ENCODE results near the gene GALNT8.
"Not testable (repeated sequence)": the region's sequence is repeated elsewhere in the genome, so short reads cannot be mapped to it uniquely, and the experiment has no call there.

The GALNT8 gene

DNA sequence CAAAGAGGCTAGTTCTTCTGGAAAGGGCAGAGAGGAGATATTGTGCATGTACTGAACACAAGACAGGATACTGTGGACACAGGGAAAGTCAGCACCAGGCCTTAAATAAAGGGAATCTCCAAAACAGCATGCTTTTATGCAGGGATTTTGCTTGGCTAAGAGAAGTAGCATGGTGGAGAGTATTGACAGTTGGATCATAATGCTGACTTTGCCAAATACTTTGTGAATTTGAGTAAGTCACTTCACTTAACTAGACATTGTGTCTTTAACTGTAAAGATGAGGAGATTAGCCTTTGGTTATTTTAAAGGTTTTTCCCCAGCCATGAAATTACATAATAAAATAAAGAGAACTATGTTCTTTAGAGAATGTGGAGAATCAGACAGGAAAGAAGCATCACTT is 24.5 kb downstream of the GALNT8 start:
- no peak for DNase-seq

DNA sequence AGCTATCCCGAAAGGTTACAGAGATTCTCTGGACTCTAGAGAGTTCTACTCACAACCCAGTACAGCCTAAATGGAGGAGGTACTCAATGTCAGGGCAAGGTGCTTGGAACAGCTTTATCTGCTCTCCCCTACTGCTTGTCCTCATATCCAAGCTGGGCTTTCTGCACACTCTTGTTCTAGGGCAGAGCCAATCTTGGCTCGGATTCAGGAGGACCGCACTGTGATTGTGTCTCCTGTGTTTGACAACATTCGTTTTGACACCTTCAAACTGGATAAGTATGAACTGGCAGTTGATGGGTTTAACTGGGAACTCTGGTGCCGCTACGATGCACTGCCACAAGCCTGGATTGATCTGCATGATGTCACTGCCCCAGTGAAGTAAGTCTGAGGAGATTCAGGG is 25.0 kb downstream of the GALNT8 start:
- no peak for DNase-seq

DNA sequence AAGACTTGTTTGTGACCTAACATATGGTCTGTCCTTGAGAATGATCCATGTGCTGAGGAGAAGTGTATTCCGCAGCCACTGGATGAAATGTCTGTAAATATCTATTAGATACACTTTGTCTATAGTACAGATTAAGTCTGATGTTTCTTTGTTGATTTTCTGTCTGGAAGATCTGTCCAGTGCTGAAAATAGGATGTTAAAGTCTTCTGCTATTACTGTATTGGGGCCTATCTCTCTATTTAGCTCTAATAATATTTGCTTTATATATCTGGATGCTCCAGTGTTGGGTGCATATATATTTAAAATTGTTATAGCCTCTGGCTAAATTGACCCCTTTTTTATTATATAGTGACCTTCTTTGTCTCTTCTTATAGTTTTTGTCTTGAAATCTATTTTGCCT is 31.5 kb downstream of the GALNT8 start:
- not testable (repeated sequence) for DNase-seq

DNA sequence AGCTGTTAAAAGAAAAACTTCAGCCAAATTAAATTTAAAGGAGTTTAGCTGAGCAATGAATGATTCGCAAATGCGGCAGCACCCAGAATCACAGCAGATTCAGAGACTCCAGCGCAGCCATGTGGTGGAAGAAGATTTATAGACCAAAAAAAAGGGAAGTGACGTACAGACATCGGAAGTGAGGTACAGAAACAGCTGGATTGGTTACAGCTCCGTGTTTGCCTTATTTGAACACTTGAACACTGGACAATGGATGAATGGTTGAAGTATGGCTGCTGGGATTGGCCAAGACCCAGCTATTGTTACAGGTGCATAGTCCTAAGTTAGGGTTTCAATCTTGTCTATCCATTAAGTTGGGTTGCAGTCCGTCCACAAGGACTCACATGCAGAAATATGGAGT is 42.6 kb downstream of the GALNT8 start:
- DNase-seq: no peak

DNA sequence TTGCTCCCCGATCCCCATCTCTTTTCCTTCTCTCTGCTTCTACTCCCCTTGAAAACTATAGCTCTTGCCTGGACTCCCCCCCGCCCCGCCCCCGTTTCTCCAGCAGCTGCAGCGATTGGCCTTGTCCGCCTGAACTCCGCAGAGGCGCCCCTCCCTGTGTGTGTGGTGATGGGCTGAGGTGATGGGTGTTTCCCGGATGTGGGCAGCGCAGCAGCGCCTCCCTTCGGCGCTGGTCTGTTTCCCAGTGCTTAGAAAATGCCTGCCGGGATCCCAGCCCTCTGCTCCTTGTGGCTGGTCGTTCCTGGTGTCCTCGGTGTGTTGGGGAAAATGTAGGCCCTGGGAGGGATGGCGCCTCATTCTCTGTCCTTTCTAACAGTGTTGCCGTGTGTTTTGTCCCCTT is 43.3 kb downstream of the GALNT8 start:
- peak; percentile 63 for DNase-seq

- no peak for DNase-seq
These were observed 46.2 kb downstream of the GALNT8 start for GRCh38 chr12:4766445-4766844.

DNA sequence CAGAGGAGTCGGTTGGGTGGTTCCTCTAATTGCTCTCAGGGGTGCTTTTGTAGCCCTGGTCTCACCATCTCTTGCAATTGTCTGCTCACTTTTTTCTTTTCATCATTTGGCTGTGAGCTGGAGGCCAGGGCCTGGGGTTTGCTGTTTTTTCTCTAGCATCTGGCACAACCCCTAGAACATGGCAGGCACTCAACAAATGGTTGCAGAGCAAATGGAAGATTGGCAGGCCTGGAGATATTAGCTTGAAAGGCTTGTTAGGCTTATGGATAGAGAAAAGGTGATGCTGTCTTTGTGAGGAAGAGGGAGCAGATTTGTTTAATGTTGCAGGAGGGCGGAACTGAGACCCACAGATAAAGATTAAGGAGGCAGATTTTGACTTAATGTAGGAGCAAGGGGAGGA is 47.0 kb downstream of the GALNT8 start:
- DNase-seq: no peak

GRCh38 chr12:4768341-4768740 is 48.1 kb downstream of the GALNT8 start:
- no peak for DNase-seq

GRCh38 chr12:4769073-4769472 is 48.9 kb downstream of the GALNT8 start:
- no peak for DNase-seq

- DNase-seq: no peak
These were observed 51.2 kb downstream of the GALNT8 start for GRCh38 chr12:4771172-4771959.

- no peak for DNase-seq
These were observed 51.9 kb downstream of the GALNT8 start for GRCh38 chr12:4771960-4772566.

GRCh38 chr12:4775936-4776335 is 55.7 kb downstream of the GALNT8 start:
- DNase-seq: no peak

DNA sequence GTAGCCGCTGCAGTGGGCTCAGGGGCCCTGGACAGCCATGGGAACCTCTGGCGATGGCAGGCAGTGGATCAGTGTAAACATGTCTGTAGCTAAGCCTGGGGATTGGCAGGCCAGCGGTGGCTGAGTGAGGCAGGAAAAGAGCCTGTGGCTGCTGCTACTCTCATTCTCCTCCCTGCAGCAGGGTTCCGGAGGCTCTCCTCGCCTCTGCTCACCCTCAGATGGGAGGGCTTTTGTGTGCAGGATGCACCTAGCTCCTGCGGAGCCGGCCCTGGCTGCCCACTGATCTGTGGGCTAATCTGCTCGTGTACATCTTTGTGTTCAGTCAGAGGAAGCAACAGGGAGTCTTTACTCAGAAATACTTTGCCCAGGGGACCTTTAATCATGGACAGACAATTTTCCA is 59.5 kb downstream of the GALNT8 start:
- no peak for DNase-seq

- DNase-seq: no peak
These were observed 60.7 kb downstream of the GALNT8 start for GRCh38 chr12:4780641-4781611.

DNA sequence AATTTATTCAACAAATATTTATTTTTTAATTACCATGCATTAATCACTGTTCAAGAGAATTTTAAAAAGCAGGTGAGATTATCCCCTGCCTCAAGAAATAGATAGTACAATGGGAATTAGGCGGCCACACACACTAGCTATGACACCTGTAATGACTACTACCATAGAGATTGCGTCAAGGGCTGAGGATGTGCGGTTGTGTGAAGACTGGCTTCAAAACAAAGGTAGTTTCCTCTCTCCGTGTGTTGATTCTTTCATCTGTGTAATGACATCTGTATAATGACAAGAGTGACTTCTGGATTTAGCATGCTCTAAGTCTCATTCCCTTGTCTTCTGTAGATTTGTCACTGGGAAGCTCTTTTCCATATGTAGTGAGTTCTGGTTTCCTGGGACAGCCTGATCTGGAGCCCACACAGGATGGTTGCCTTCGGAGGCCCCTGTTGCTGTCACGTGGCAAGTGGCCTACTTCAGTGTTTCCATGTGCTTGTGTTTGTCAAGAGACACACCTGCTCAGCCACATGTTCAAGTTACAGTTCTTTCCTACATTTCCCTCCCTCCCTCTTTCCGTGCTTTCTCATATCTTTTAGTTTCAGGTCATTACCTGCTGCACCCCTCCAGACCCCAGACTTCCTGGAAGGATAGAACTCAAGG is 64.3 kb downstream of the GALNT8 start:
- no peak for DNase-seq

DNA sequence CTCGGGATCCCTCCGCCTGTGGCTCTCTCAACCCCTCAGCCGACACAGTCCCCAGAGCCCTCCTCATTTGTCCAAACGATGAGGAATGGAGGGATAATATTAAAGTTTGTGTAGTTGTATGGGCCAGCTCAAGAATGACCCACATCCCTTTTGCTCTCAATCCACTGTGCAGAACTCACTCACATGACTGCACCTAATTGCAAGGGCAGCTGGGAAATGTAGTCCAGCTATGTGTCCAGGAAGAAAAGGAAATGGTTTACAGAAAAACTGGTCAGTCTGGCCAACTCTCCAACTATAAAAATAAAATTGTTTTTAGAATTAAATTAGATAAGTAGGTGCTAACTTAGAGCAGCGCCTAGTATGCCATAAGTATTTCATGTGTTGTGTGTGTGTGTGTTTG is 66.6 kb downstream of the GALNT8 start:
- DNase-seq: no peak

GRCh38 chr12:4787965-4788364 is 67.8 kb downstream of the GALNT8 start:
- no peak for DNase-seq

GRCh38 chr12:4789776-4790175 is 69.6 kb downstream of the GALNT8 start:
- no peak for DNase-seq

GRCh38 chr12:4791497-4791896 is 71.3 kb downstream of the GALNT8 start:
- no peak for DNase-seq

GRCh38 chr12:4794491-4794890 is 74.3 kb downstream of the GALNT8 start:
- DNase-seq: no peak

- DNase-seq: no peak
These were observed 76.0 kb downstream of the GALNT8 start for GRCh38 chr12:4796216-4796615.

- DNase-seq: no peak
These were observed 76.7 kb downstream of the GALNT8 start for GRCh38 chr12:4796694-4797482.

Measured in NCI-H1436 treated with DMSO at 0.1 percent for 48 hours (cell line).